ENCODE results near the gene EPHA3.

Gene EPHA3

GRCh38 chr3:89467898-89468363 is 360.5 kb downstream of the EPHA3 start:
- DNase-seq = no peak

- no peak for DNase-seq
These were observed 364.7 kb downstream of the EPHA3 start for GRCh38 chr3:89472101-89472500.

GRCh38 chr3:89474333-89475130 is 367.1 kb downstream of the EPHA3 start:
- no peak for DNase-seq

- no peak for DNase-seq
These were observed 381.6 kb downstream of the EPHA3 start for GRCh38 chr3:89488800-89489580.

- no peak for DNase-seq
These were observed 382.7 kb downstream of the EPHA3 start for GRCh38 chr3:89490129-89490528.

- no peak for DNase-seq
These were observed 387.3 kb downstream of the EPHA3 start for GRCh38 chr3:89494734-89495133.

GRCh38 chr3:89503891-89504391 is 396.5 kb downstream of the EPHA3 start:
- no peak for DNase-seq

- no peak for DNase-seq
These were observed 397.0 kb downstream of the EPHA3 start for GRCh38 chr3:89504432-89504831.

GRCh38 chr3:89506462-89507103 is 399.2 kb downstream of the EPHA3 start:
- DNase-seq = no peak

- no peak for DNase-seq
These were observed 413.9 kb downstream of the EPHA3 start for GRCh38 chr3:89521328-89521727.

GRCh38 chr3:89522155-89522554 is 414.7 kb downstream of the EPHA3 start:
- no peak for DNase-seq

- no peak for DNase-seq
These were observed 418.2 kb downstream of the EPHA3 start for GRCh38 chr3:89525609-89526008.

- no peak for DNase-seq
These were observed 420.4 kb downstream of the EPHA3 start for GRCh38 chr3:89527736-89528305.

Data from NCI-H774 (cell line).